ENCODE measurements around the gene ELAVL2. TPM values are rescaled to one million over a fixed set of nuclear protein-coding genes. Genes with fewer than 3 reads are reported as not detected.

ELAVL2 gene
- polyA plus RNA-seq, 2 of the 4 experiments (the other 2 are of a cell fraction): 0.03 to 0.13 TPM

GRCh38 chr9:23730364-23730763 lies 95.7 kb downstream of the ELAVL2 start:
- no peaks in the 10 kb centered on the region for H3K9me3 ChIP-seq
- 4% methylated on average over 2 of the region's 2 CpGs for WGBS (ENCODE audit: missing lambda C conversion rate)
- POLR2A ChIA-PET: no interaction called here
- no peak overlapping the region for H3K27ac ChIP-seq
- no peak for TF ChIP-seq ZSCAN20 (CRISPR knock-in tag; IDR thresholded peaks at IDR 0.05)
- TF ChIP-seq JUNB (IDR thresholded peaks at IDR 0.05): no peak
- no peak for TF ChIP-seq RCOR1 (IDR thresholded peaks at IDR 0.05; ENCODE audit: low read depth, low read length)
- no peak for TF ChIP-seq BCL3 (IDR thresholded peaks at IDR 0.05)
- TF ChIP-seq SMC3 (IDR thresholded peaks at IDR 0.05): no peak
- TF ChIP-seq HEYL (CRISPR knock-in tag; IDR thresholded peaks at IDR 0.05): no peak
- no peak for TF ChIP-seq KDM1A (IDR thresholded peaks at IDR 0.05; ENCODE audit: low read depth)
- TF ChIP-seq NPAS2 (CRISPR knock-in tag; IDR thresholded peaks at IDR 0.05; ENCODE audit: borderline replicate concordance): no peak
- no peak for TF ChIP-seq RNF2 (IDR thresholded peaks at IDR 0.05; ENCODE audit: borderline replicate concordance, low read depth)
- TF ChIP-seq USF2 (IDR thresholded peaks at IDR 0.05): no peak
- no peak for TF ChIP-seq ATOH8 (CRISPR knock-in tag; IDR thresholded peaks at IDR 0.05; ENCODE audit: low read depth)
- no peak for TF ChIP-seq CTCF (IDR thresholded peaks at IDR 0.05)
- TF ChIP-seq EP300 (IDR thresholded peaks at IDR 0.05): no peak
- TF ChIP-seq HOXB5 (CRISPR knock-in tag; IDR thresholded peaks at IDR 0.05): no peak
- TF ChIP-seq RARB (CRISPR knock-in tag; IDR thresholded peaks at IDR 0.05): no peak
- H3K4me3 ChIP-seq: no peak overlapping the region
- no peak overlapping the region for H3K4me2 ChIP-seq
- FAIRE-seq (no peak), DNase-seq (ENCODE audit: low read depth in 1 of 2, low spot score in 1 of 2) (no peak), ATAC-seq (no peak)
- no peaks in the 10 kb centered on the region for H3K4me1 ChIP-seq
- CTCF ChIA-PET: no interaction called here

- no peak overlapping the region for H3K4me2 ChIP-seq
- H3K27ac ChIP-seq: no peak overlapping the region
- TF ChIP-seq FOSL2 (IDR thresholded peaks at IDR 0.05) (no peak), FOSL2 (CRISPR knock-in tag; IDR thresholded peaks at IDR 0.05) (no peak), ZNF302 (CRISPR knock-in tag; IDR thresholded peaks at IDR 0.05) (no peak), POLR2AphosphoS2 (conservative IDR thresholded peaks at IDR 0.05; ENCODE audit: low read length) (no peak), ZC3H11A (IDR thresholded peaks at IDR 0.05) (no peak), CEBPB (IDR thresholded peaks at IDR 0.05) (no peak), PBX3 (IDR thresholded peaks at IDR 0.05) (no peak), MAZ (IDR thresholded peaks at IDR 0.05; ENCODE audit: borderline replicate concordance, low read depth, low read length) (no peak), RAD21 (conservative IDR thresholded peaks at IDR 0.05 in 1 of 2, IDR thresholded peaks at IDR 0.05 in 1 of 2) (no peak), CBX2 (IDR thresholded peaks at IDR 0.05; ENCODE audit: borderline replicate concordance, low read depth) (no peak), E2F6 (IDR thresholded peaks at IDR 0.05; ENCODE audit: borderline replicate concordance, low read depth) (no peak), RNF2 (IDR thresholded peaks at IDR 0.05; ENCODE audit: borderline replicate concordance, low read depth) (no peak), EHF (CRISPR knock-in tag; IDR thresholded peaks at IDR 0.05) (no peak), FOXS1 (CRISPR knock-in tag; IDR thresholded peaks at IDR 0.05) (no peak), NFE2L2 (conservative IDR thresholded peaks at IDR 0.05; ENCODE audit: low read length) (no peak), HOXA7 (CRISPR knock-in tag; IDR thresholded peaks at IDR 0.05) (no peak), HOXB5 (CRISPR knock-in tag; IDR thresholded peaks at IDR 0.05) (no peak)
- no peak for ATAC-seq
- no peaks in the 10 kb centered on the region for H3K9me3 ChIP-seq
- ChIA-PET CTCF (no interaction called here), POLR2A (no interaction called here)
- WGBS (ENCODE audit: missing lambda C conversion rate): 0% methylated on average over 2 of the region's 2 CpGs
- DNase-seq (ENCODE audit: low read depth in 1 of 2, low spot score in 1 of 2): no peak
- no peak overlapping the region for H3K4me3 ChIP-seq
- FAIRE-seq: no peak
- H3K4me1 ChIP-seq: no peaks in the 10 kb centered on the region
These were observed 97.3 kb downstream of the ELAVL2 start for GRCh38 chr9:23728736-23729135.
